Measurements from ENCODE around the gene NFASC.

Gene NFASC

GRCh38 chr1:205069371-205070125 lies 198.9 kb downstream of the NFASC start:
- no peak overlapping the region for H3K4me3 Mint-ChIP-seq

GRCh38 chr1:205071028-205071409 lies 200.4 kb downstream of the NFASC start:
- Mint-ChIP-seq H3K27ac (no peak overlapping the region), H3K4me3 (no peak overlapping the region), H3K4me1 (ENCODE audit: low read depth) (no peaks in the 10 kb centered on the region), H3K27me3 (no peaks in the 10 kb centered on the region), H3K36me3 (ENCODE audit: low read depth) (no peaks in the 10 kb centered on the region), H3K9me3 (no peaks in the 10 kb centered on the region)

More at GRCh38 chr1:205069371-205070125, 198.9 kb downstream of the NFASC start:
- Mint-ChIP-seq H3K27me3 (no peaks in the 10 kb centered on the region), H3K36me3 (ENCODE audit: low read depth) (no peaks in the 10 kb centered on the region), H3K4me1 (ENCODE audit: low read depth) (no peaks in the 10 kb centered on the region), H3K27ac (no peak overlapping the region), H3K9me3 (no peaks in the 10 kb centered on the region)

GRCh38 chr1:205071801-205072200 lies 201.1 kb downstream of the NFASC start:
- Mint-ChIP-seq H3K4me3 (no peak overlapping the region), H3K9me3 (no peaks in the 10 kb centered on the region), H3K27me3 (no peaks in the 10 kb centered on the region), H3K36me3 (ENCODE audit: low read depth) (no peaks in the 10 kb centered on the region), H3K27ac (no peak overlapping the region), H3K4me1 (ENCODE audit: low read depth) (no peaks in the 10 kb centered on the region)

- H3K27ac Mint-ChIP-seq: no peak overlapping the region
These were observed 201.6 kb downstream of the NFASC start for GRCh38 chr1:205072286-205072685.

More at GRCh38 chr1:205072286-205072685, 201.6 kb downstream of the NFASC start:
- Mint-ChIP-seq H3K4me3 (no peak overlapping the region), H3K4me1 (ENCODE audit: low read depth) (no peaks in the 10 kb centered on the region), H3K9me3 (no peaks in the 10 kb centered on the region), H3K36me3 (ENCODE audit: low read depth) (no peaks in the 10 kb centered on the region), H3K27me3 (no peaks in the 10 kb centered on the region)
